Panc1 (cell line): ENCODE measurements around the gene NOL4L.

ENCODE experiments used
- CTCF ChIP-seq: fragments of 450-650 bp; IDR thresholded peaks from 2 replicates; pipeline ENCODE4 v1.5.1; 2017; ENCODE audit warnings: mild to moderate bottlenecking
- POLR2AphosphoS5 ChIP-seq: IDR thresholded peaks from 2 replicates; pipeline ENCODE4 v1.6.1; 2012; ENCODE audit warnings: mild to moderate bottlenecking, low read depth, low read length, moderate library complexity
- TCF7L2 ChIP-seq: IDR thresholded peaks from 2 replicates; pipeline ENCODE4 v1.6.1; 2011; ENCODE audit warnings: mild to moderate bottlenecking, low read depth, low read length, inconsistent platforms

- no peak for TF ChIP-seq CTCF
- TF ChIP-seq POLR2AphosphoS5, result no peak
- TF ChIP-seq TCF7L2, result no peak
These were observed 59.0 kb downstream of the NOL4L start for GRCh38 chr20:32526125-32526524.
